GM20431 (cell line): ENCODE data around the gene IDNK.

Experiments
- in situ Hi-C: fragments of 300-500 bp; cut with MseI, MboI; formaldehyde crosslinking; loops from one replicate; pipeline ENCODE4 v1.15.0; 2020; ENCODE audit warnings: low sequenced_read_pairs; ENCODE audit not compliant: unreplicated experiment

IDNK gene

DNA sequence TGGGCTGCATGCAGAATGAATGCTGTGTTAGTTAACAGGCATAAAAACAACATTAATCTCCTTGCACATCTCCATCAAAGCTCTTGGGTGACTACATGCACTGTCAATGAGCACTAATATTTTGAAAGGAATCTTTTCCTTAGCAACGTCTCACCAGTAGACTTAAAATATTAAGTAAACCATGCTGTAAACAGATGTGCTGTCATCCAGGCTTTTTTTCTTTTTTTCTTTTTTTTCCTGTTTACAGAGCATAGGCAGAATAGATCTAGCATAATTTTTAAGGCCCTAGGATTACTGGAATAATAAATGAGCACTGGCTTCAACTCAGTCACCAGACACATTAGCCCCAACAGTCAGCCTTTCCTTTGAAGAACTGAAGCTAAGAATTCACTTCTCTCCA lies 48.5 kb downstream of the IDNK start:
- in situ Hi-C loops = no loop called here

DNA sequence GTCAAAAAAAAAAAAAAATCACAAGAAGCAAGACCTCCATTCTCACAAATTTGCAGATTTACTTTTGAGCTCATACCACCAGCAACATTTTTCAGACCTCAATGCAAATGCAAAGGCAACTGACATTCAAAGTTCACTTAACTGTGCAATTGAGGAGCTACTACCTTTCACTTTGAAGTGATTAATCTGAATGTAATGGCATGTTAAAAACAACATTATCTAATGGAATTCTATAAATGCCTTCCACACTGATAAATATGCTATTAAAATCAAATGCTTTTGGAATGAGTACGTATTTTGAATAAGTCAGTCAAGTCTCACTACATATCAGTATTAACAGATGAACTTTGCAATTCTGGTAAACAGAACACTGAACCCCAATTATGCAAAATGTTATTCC lies 52.5 kb downstream of the IDNK start:
- in situ Hi-C loops = no loop called here

- in situ Hi-C loops = no loop called here
Measured at GRCh38 chr9:83677596-83677995, 54.7 kb downstream of the IDNK start.

GRCh38 chr9:83680233-83680632 lies 57.3 kb downstream of the IDNK start:
- in situ Hi-C loops = no loop called here

- in situ Hi-C loops = no loop called here
Measured at GRCh38 chr9:83681490-83681889, 58.5 kb downstream of the IDNK start.

GRCh38 chr9:83688921-83689320 lies 66.0 kb downstream of the IDNK start:
- in situ Hi-C loops = no loop called here

GRCh38 chr9:83691492-83691891 lies 68.5 kb downstream of the IDNK start:
- in situ Hi-C loops = no loop called here
